GM18909 (cell line): Measurements from ENCODE around the gene TXNRD1.
"Not testable (repeated sequence)": the region's sequence is repeated elsewhere in the genome, so short reads cannot be mapped to it uniquely, and the experiment has no call there.

ENCODE experiments used
- ATAC-seq: cut with Tn5 transposase; IDR thresholded peaks from one replicate; pipeline ENCODE4 v1.9.1; 2021; ENCODE audit warnings: mild to moderate bottlenecking; ENCODE audit not compliant: unreplicated experiment, poor library complexity

TXNRD1 gene

DNA sequence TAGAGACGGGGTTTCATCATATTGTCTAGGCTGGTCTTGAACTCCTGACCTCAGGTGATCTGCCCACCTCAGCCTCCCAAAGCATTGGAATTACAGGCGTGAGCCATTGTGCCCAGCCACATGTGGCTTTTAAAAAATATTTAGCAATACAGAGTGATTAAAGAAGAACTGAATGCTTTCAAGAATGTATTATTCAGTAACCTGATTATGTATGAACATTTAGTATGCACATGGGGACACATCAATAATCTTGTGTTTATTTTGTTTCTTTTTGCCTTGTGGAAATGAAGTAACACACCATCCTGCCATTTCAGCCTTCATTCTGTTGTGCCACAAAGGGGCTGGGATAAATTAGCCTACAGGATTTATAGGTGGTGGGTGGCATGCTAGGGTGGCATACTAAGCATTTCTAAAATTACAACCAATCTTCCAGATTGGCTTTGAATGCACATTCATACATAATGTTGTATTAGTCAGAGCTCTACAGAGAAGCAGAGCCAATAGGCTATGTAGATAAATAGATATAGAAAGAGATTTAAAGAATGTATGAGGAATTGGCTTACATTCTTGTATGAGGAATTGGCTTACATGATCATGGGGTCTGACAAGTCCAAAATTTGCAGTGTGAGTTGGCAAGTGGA, 25.5 kb upstream of the TXNRD1 start:
- ATAC-seq: no peak

DNA sequence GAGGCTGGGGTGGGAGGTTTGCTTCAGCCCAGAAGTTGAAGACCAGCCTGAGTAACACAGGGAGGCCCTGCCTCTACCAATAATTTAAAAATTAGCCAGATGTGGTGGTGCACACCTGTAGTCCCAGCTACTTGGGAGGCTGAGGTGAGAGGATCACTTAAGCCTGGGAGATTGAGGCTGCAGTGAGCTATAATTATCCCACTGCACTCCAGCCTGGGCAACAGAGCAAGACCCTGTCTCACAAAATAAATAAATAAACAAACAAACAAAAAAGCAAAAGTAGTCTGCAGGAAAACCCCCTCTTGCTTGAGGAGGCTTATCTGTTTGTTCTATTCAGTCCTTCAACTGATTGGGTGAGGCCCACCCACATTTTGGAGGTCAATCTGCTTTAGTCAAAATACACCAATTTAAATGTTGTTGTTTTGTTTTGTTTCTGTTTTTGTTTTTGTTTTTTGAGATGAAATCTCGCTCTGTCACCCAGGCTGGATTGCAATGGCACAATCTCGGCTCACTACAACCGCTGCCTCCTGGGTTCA, 24.9 kb upstream of the TXNRD1 start:
- no peak for ATAC-seq

DNA sequence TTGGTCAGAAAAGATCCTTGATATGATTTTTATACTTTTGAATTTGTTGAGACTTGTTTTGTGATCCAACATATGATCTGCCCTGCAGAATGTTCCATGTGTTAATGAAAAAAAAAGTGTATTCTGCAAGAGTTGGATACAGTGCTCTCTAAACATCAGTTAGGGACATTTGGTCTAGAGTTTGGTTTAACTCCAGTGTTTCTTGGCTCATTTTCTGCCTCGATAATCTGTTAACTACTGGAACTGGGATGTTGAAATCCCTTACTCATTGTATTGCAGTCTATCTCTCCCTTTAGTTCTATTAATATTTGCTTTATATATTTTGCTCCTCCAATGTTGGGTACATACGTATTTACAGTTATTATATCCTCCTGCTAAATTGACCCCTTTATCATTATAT, 18.3 kb upstream of the TXNRD1 start:
- no peak for ATAC-seq

DNA sequence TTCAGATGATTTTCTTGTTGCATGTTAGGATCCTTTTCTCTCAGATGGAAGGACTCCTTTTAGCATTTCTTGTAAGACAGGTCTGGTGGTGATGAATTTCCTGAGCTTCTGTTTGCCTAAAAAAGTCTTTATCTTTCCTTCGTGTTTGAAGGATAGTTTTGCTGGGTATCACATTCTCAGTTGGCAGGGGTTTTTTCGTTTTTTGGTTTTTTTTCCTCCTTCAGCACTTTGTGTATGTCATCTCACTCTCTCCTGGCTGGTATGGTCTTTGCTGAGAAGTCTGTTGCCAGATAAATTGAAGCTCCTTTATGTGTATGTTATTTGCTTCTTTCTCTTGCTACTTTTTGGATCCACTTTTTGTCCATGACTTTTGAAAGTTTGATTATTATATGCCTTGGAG, 15.6 kb upstream of the TXNRD1 start:
- no peak for ATAC-seq

DNA sequence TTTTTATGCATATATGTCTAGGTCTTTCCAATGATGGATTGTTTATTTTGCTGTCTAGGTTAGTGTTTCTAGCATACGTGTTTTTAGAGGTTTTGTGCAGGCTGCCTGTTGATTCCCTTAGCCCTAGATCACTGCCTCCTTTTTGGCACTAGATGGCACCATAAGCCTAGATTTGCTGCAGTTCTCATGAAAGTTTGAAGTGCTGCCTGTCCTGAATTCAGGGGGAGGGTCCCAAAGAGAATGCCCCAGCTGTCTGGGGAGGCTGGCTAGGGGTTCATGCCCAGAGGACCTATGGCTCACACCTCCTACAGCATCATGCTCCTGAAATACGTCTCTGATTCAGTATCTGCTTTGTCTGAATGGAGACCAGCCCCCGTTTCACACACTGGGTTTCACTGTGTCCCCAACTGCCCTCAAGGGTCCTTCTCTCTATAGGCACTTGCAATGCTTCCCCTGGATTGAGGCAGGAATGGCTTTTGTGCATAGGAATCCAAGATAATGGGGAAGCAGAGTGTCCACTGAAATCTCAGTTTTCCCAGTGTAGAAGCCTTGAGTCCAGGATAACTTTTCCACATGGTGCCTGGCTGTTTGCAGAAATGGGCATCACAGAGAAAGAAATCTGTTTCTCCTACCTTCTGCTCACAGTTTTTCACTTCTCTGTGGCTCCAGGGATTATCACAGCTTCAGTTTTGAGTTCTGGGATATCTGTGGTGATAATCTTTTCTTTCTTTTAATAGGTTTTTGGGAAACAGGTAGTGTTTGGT, 14.2 kb upstream of the TXNRD1 start:
- no peak for ATAC-seq

DNA sequence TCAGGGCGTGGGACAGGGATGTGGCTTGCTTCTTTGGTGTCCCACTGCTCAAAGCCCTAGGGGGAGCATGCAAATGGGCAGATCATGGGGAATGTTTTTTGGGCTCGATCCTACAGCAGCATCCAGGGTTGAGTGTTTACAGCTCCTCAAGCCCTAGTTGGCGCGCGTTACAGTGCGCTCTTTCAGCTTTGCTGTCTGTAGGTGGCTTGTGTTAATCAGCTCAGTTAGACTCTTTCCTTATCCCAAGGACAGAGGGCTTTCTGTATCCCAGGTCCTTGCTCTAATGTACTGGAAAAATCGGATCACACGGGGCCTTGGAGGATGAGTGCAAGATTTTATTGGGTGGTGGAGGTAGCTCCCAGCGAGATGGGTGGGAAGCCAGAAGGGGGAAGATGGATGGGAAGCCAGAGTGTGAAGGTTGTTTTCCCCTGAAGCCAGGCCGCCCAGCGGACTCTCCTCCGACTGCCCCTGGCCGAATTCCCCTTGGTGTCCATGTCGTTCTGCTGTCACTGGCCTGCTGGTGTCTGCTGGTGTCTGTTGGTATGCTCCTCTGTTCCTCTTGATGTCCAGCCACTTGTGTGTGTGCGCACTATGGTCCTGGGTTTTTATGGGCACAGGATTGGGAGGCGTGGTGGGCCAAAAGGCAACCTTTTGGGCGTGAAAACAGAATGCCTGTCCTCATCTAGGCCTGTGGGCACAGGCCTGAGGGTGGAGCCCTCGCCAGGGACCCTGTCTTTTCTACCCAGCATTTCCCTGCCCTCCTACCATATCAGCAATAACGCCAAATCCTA, 10.7 kb upstream of the TXNRD1 start:
- no peak for ATAC-seq

DNA sequence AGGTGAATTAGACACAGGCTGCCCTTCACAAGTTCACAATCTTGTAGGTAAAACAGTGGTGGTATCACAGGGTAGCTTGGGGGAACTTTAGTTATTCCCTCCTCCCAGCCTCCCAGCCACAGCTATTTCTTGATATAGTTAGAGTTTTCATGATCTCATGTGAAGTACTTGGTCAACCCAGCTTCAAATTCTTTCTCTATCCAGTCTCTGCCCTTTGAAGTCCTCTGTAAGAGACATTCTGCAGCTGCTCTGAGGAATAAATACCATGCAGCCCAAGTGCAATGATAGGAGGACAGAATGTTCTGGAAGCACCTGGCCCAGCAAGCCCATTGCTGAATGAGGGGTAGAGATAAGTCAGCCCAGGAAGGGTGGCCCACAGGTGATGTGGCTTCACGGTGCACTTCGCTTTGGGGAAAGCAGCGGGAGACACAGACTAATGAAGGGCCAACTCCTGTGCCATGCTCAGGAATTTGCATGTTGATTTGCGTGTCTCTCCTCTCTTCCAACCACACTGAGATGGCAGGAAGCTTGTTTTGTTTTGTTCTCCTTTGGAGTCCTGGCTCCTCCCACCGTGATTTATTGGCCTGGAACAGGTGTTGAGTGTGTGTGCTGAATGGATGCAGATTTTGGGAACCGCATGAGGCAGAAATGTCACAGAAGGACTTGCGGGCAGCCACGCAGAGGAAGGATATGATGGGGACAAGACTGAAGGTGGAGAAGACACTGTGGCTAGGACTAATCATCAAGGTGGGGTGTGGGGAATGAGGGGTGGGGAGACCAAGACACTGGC, 8.0 kb upstream of the TXNRD1 start:
- no peak for ATAC-seq

DNA sequence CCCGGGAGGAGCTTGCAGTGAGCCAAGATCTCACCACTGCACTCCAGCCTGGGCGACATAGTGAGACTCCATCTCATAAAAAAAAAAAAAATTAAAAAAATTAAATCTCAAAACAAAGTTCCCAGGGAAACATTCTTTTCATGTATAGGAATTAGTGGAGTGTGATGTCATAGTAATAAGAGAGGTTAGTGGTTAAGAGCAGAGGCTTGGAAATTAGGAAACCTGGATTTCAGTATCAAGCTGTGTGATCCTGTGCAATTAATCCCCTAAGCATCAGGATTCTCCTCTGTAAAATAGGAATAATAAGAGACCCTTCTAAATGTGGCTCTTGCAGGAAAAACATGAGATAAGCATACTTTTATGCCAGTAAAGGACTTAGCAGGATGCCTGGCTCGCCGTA, 3.1 kb upstream of the TXNRD1 start:
- no peak for ATAC-seq

DNA sequence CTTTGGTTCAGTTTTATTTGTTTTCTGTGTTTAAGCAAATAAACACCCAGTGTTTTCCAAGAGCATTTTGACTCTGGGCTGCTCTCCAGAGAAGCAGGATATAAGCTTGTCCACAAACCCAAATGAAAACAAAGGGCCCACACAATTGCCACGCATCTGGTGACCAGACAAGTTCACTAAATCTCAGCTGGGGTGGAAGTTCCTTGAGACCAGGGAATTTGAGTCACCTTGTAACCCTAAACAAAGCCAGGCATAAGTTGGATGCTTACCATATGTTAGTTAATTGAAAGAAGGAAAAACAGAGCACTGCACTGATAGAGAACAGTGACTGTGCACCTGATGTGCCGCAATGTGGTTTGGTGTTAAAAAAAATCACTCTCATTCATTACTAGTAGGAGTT, 1.6 kb upstream of the TXNRD1 start:
- ATAC-seq: no peak

DNA sequence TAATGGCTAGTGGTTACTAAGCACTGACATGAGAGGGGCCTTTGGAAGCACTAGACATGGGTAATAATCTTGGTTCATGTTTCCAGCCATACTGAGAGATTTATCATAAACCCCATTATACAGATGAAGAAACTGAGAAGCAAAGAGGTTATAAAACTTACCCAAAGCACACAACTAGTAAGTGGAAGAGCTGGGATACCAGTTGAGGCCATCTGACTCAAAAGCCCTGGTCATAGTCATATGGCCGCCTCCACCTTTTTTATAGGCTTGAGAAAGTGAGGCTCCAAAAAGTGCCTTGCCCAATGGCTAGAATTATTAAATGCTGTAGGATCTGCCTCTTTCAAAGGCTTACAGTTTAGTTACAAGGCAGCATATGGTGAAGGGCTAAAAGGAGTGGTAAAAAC, 944 bp downstream of the TXNRD1 start:
- no peak for ATAC-seq

DNA sequence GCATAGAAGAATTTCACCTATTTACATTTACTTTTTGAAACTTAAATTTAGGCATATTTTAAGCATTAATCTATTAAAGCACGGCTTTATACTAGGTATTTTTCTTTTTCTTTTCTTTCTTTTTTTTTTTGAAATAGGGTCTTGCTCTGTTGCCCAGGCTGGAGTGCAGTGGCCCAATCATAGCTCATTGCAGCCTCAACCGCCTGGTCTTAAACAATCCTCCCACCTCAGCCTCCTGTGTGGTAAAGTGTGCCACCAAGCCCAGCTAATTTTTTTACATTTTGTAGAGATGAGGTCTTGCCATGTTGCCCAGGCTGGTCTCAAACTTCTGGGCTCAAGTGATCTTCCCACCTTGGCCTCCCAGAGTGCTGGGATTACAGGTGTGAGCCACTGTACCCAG, 2.9 kb downstream of the TXNRD1 start:
- ATAC-seq: not testable (repeated sequence)

DNA sequence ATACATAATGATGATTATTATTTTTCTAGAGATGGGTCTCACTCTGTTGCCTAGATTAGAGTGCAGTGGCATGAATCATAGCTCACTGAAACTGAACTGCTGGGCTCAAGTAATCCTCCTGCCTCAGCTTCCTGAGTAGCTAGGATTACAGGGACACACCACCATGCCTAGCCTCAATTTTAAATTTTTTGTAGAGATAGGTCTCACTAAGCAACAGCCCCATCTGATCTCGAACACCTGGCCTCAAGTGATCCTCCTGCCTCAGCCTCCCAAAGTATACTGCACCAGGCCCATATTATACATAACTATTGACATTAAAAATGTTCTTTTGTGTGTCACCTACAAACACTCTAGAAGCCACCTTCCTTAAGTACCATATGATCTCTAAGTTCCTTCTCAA, 3.4 kb downstream of the TXNRD1 start:
- ATAC-seq: no peak

DNA sequence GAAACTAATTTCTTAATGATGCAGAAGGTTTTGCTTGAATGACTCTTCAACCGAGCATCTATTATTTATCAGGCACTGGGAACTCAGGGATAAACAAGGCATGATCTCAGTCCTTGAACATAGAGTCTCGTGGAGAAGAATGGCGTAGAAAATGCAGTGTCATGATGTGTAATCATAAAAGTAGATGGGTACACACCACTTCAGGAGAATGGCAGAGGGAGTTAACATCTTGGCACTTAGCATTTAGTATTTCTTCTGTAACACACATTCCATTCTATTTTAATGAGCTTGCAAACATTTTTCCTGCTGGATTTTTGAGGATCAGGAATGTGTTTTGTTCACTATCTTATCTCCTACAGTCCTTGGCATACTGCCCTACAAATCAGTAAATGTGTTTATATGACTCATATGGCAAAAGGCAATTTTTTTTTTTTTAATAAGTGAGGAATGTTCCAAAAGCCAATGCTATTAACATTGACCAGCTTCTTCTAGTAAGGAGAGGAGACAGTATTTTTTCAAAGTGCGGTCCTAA, 3.8 kb downstream of the TXNRD1 start:
- ATAC-seq: no peak

DNA sequence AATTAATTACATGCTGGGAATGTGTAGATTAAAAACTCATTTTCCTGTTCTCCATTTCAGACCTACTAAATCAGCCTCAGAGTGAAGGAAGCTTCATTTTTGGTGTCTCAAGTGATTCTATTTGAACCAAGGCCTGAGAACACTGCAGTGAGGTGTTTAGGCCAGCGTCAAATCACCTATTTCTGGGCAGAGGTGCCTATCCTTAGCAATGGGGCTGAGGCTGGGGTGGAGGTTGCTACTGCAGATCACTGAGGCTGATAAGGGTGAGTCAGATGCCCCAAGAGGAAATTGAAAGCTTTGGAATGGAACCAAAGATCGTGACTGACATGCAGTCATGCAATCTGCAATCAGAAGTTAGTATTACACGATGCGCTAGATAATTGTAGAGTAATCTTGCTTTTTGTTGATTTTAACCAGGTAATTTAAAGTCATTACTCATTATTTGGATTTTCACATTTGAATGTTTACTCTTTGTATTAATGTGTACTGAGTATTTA, 4.4 kb downstream of the TXNRD1 start:
- ATAC-seq: no peak

DNA sequence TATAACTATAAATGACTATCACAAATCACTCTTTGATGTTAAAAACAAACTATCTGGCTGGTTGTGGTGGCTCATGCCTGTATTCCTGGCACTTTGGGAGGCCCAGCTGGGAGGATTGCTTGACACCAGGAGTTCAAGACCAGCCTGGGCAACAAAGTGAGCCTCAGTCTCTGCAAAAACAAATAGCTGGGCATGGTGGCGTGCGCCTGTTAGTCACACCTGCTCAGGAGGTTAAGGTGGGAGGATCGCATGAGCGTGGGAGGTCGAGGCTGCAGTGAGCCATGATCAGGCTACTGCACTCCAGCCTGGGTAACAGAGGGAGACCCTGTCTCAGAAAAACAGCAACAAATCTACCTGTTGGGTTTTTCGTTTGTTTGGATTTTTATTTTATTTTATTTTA, 5.4 kb downstream of the TXNRD1 start:
- ATAC-seq: no peak

DNA sequence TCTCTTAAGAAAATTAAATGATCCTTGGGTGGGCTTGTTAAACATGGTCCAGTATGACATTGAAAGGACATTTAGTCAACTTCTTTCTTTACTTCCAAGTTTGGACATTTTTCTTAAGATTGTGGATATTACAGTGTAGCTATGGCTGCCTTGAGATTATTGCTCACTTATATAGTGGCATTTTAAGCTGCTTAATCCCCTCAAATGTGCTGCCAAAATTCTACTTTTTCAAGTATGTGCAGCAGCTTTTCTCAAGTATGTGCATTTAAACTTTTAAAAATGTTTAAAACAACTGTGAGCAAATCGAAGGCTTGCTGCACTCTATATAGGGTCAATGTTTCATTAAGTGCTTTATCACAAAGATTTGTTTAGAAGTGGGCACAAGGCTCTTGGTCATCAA, 7.4 kb downstream of the TXNRD1 start:
- no peak for ATAC-seq

DNA sequence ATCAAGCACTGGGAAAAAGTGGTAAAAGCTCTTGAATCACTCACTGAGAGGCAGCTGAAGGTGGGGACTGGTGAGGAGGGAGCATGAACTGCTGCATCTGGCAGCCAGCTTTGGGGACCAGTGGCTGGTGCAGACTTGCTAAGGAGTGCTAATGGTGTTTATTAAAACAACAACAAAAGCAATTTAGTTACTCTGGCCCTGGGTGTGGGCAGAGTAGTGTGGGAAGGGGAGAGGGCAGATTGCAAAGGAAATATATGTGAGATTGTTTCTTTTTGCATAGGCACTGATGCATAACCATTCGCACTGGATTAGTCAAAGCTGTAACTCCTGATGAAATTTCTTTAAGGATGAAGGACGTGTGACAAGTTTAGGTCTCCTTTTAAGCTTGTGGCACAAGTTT, 8.1 kb downstream of the TXNRD1 start:
- no peak for ATAC-seq

DNA sequence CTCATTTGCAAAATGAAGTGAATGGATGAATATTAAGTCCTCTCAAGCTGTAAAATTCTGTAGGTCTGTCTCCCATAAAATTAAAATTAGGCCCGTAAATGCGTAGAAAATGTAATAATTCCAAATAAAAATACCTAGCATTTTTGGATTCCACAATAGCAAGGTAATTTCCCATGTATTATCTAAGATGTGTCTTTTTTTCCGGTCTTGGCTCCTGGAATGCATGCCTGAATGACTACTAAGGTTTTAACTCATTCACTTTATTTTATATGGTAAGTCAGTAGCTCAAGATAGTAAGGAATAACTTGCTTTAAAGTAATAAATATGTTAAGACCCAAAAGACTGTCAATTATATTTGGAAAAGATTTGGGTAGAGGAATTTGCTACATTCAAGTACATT, 11.1 kb downstream of the TXNRD1 start:
- no peak for ATAC-seq

DNA sequence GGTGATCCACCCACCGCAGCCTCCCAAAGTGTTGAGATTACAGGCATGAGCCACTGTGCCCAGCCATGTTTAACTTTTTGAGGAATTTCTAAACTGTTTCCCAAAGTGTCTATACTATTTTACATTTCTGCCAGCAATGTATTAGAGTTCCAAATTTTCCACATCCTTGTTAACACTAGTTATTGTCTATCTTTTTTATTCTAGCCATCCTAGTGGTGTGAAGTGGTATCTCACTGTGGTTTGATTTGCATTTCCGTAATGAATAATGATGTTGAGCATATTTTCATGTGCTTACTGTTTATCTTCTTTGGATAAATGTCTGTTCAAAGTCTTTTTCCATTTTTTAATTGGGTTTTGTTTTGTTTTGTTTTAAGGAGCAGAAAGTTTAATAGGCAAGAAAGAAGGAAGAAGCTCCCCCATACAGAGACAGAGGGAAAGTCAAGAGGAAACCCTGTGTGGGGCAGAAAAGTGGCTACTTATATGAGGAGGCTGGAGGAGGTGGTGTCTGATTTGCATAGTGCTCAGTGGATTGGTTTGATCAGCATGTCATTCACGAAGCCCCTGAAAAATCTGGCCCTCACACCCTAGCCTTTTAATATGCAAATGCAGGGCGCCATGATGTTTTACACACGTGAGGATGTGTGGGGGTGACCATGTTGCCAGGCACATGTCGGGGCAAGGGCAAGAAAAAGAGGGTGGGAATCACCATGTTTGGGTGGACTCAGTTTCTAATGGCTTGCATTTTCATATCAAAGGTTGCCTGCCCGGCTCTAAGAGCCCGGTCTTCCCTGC, 14.9 kb downstream of the TXNRD1 start:
- no peak for ATAC-seq
